Fibroblast of peridontal ligament (primary cell): ENCODE measurements around the gene MAEA.
"Not testable (repeated sequence)": the region's sequence is repeated elsewhere in the genome, so short reads cannot be mapped to it uniquely, and the experiment has no call there.

ENCODE experiments used
- DNase-seq: peaks from one replicate; pipeline ENCODE4 v3.0.0-alpha.2; 2010; ENCODE audit errors: extremely low read depth

Gene MAEA

GRCh38 chr4:1367230-1367935 lies 77.7 kb downstream of the MAEA start:
- no peak for DNase-seq

- DNase-seq, result no peak
Observed at GRCh38 chr4:1367936-1368289, 78.2 kb downstream of the MAEA start.

- DNase-seq, result no peak
Observed at GRCh38 chr4:1368421-1369090, 78.9 kb downstream of the MAEA start.

GRCh38 chr4:1369091-1369450 lies 79.4 kb downstream of the MAEA start:
- no peak for DNase-seq

GRCh38 chr4:1369479-1370079 lies 79.9 kb downstream of the MAEA start:
- no peak for DNase-seq

GRCh38 chr4:1370321-1371124 lies 80.8 kb downstream of the MAEA start:
- no peak for DNase-seq

- no peak for DNase-seq
Observed at GRCh38 chr4:1371176-1372165, 81.8 kb downstream of the MAEA start.

- DNase-seq, result not testable (repeated sequence)
Observed at GRCh38 chr4:1372576-1372975, 82.9 kb downstream of the MAEA start.

- no peak for DNase-seq
Observed at GRCh38 chr4:1373892-1374705, 84.4 kb downstream of the MAEA start.

GRCh38 chr4:1374706-1375045 lies 85.0 kb downstream of the MAEA start:
- DNase-seq, result no peak

GRCh38 chr4:1375051-1375721 lies 85.5 kb downstream of the MAEA start:
- no peak for DNase-seq

GRCh38 chr4:1375761-1376322 lies 86.2 kb downstream of the MAEA start:
- no peak for DNase-seq

GRCh38 chr4:1376391-1376840 lies 86.7 kb downstream of the MAEA start:
- DNase-seq, result no peak

GRCh38 chr4:1376841-1377605 lies 87.3 kb downstream of the MAEA start:
- no peak for DNase-seq

GRCh38 chr4:1377606-1378261 lies 88.0 kb downstream of the MAEA start:
- no peak for DNase-seq

- no peak for DNase-seq
Observed at GRCh38 chr4:1378559-1379231, 89.0 kb downstream of the MAEA start.

- no peak for DNase-seq
Observed at GRCh38 chr4:1379351-1379781, 89.7 kb downstream of the MAEA start.
